Suprapubic skin (tissue), 4 donors: Measurements from ENCODE around the gene ZSCAN10. TPM values are rescaled to one million over a fixed set of nuclear protein-coding genes. Genes with fewer than 3 reads are reported as not detected.

ENCODE experiments used
- DNase-seq, 2 donors: peaks; one replicate each; pipeline ENCODE4 v3.0.0-alpha.2; 2019; ENCODE audit warnings: low spot score in 2 of 2
- H3K27ac ChIP-seq: fragments of 200-600 bp; sonication (generic); one replicate; pipeline ENCODE4 v1.5.1; 2019
- H3K27me3 ChIP-seq: fragments of 200-600 bp; sonication (generic); one replicate; pipeline ENCODE4 v1.5.1; 2019
- H3K36me3 ChIP-seq: fragments of 200-600 bp; sonication (generic); one replicate; pipeline ENCODE4 v1.5.1; 2019
- H3K4me1 ChIP-seq: fragments of 200-600 bp; sonication (generic); one replicate; pipeline ENCODE4 v1.5.1; 2019
- H3K4me3 ChIP-seq: fragments of 200-600 bp; sonication (generic); one replicate; pipeline ENCODE4 v1.5.1; 2019; ENCODE audit warnings: mild to moderate bottlenecking
- H3K9me3 ChIP-seq: fragments of 200-600 bp; sonication (generic); one replicate; pipeline ENCODE4 v1.5.1; 2019
- EP300 ChIP-seq: sonication (generic); formaldehyde crosslinking; IDR thresholded peaks from one replicate; pipeline ENCODE4 v1.6.1; 2017; ENCODE audit warnings: antibody characterized with exemption
- POLR2A ChIP-seq, 2 donors: fragments of 450-650 bp; IDR thresholded peaks; one replicate each; pipeline ENCODE4 v1.6.1; 2017; ENCODE audit warnings: antibody characterized with exemption in 2 of 2, mild to moderate bottlenecking in 2 of 2, moderate library complexity in 2 of 2
- POLR2AphosphoS5 ChIP-seq, 3 donors: sonication (generic); formaldehyde crosslinking; IDR thresholded peaks; one replicate each; pipeline ENCODE4 v1.6.1; 2017; ENCODE audit warnings: antibody characterized with exemption in 3 of 3
- WGBS: methylation state at CpG from one replicate; pipeline ENCODE4 v1.1.5; 2018; 5-methylcytosine and 5-hydroxymethylcytosine counted together
- total RNA-seq, 4 donors: library from RNA; depleted of rRNA; stranded (reverse); fragments of >200 nt; gene quantifications; one replicate each; pipeline ENCODE4 v1.1.0, GENCODE V29; 2016
- TF ChIP-seq, protein P1 (sequence below), 2 donors: fragments of 200-600 bp in 1 of 2; fragments of 450-650 bp in 1 of 2; sonication (generic) in 1 of 2; IDR thresholded peaks; one replicate each; pipeline ENCODE4 v1.5.1; 2016 to 2019; ENCODE audit warnings: antibody characterized with exemption in 2 of 2, mild to moderate bottlenecking in 1 of 2, moderate library complexity in 1 of 2

The ZSCAN10 gene
- total RNA-seq, 4 donors from 2014 or later, result not detected

DNA sequence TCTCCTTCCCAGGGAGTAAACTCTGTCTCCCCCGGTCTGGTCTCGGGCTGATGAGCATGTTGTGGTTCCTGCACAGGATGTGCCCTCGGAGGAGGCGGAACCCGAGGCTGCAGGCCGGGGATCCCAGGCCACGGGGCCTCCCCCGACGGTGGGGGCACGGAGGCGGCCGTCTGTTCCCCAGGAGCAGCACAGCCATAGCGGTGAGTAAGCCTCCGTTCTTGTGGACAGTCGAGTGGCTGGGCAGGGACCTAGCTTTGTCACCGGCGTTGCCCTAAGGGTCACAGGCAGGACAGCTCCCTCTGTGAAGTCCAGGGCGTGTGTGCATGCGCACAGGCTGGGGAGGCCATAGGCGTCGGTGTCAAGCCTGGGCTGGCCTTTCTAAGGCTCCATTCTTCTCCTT lies 39.2 kb upstream of the ZSCAN10 start:
- H3K36me3 ChIP-seq, result peaks cover 49% of the 10 kb centered on the region

DNA sequence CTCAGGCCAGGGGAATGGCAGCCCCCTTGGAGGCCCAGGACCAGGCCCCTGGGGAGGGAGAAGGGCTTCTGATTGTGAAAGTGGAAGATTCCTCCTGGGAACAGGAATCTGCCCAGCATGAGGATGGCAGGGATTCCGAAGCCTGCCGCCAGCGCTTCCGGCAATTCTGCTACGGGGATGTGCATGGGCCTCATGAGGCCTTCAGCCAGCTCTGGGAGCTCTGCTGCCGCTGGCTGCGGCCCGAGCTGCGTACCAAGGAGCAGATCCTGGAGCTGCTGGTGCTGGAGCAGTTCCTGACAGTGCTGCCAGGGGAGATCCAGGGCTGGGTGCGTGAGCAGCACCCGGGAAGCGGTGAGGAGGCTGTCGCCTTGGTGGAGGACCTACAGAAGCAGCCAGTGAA lies 38.2 kb upstream of the ZSCAN10 start:
- TF ChIP-seq POLR2AphosphoS5 (IDR thresholded peaks at IDR 0.05), result no peak
- TF ChIP-seq, protein P1, sequence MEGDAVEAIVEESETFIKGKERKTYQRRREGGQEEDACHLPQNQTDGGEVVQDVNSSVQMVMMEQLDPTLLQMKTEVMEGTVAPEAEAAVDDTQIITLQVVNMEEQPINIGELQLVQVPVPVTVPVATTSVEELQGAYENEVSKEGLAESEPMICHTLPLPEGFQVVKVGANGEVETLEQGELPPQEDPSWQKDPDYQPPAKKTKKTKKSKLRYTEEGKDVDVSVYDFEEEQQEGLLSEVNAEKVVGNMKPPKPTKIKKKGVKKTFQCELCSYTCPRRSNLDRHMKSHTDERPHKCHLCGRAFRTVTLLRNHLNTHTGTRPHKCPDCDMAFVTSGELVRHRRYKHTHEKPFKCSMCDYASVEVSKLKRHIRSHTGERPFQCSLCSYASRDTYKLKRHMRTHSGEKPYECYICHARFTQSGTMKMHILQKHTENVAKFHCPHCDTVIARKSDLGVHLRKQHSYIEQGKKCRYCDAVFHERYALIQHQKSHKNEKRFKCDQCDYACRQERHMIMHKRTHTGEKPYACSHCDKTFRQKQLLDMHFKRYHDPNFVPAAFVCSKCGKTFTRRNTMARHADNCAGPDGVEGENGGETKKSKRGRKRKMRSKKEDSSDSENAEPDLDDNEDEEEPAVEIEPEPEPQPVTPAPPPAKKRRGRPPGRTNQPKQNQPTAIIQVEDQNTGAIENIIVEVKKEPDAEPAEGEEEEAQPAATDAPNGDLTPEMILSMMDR (IDR thresholded peaks at IDR 0.05), result no peak
- TF ChIP-seq EP300, result no peak
- TF ChIP-seq POLR2A (IDR thresholded peaks at IDR 0.05), result no peak
- DNase-seq, result no peak
- WGBS, result 92% methylated on average over 13 of the region's 13 CpGs
- no peaks in the 10 kb centered on the region for H3K27me3 ChIP-seq
- no peak overlapping the region for H3K4me3 ChIP-seq
- H3K27ac ChIP-seq, result no peak overlapping the region
- H3K4me1 ChIP-seq, result peaks cover 34% of the 10 kb centered on the region
- H3K36me3 ChIP-seq, result peaks cover 42% of the 10 kb centered on the region
- H3K9me3 ChIP-seq, result no peaks in the 10 kb centered on the region

More for the DNA sequence above, 39.2 kb upstream of the ZSCAN10 start:
- no peaks in the 10 kb centered on the region for H3K9me3 ChIP-seq
- DNase-seq, result no peak
- TF ChIP-seq POLR2A (IDR thresholded peaks at IDR 0.05) (no peak), EP300 (no peak), POLR2AphosphoS5 (IDR thresholded peaks at IDR 0.05) (no peak)
- TF ChIP-seq, protein P1 (IDR thresholded peaks at IDR 0.05), result no peak
- H3K27ac ChIP-seq, result no peak overlapping the region
- no peaks in the 10 kb centered on the region for H3K27me3 ChIP-seq
- peaks cover 27% of the 10 kb centered on the region for H3K4me1 ChIP-seq
- WGBS, result 91% methylated on average over 11 of the region's 21 CpGs
- H3K4me3 ChIP-seq, result no peak overlapping the region

DNA sequence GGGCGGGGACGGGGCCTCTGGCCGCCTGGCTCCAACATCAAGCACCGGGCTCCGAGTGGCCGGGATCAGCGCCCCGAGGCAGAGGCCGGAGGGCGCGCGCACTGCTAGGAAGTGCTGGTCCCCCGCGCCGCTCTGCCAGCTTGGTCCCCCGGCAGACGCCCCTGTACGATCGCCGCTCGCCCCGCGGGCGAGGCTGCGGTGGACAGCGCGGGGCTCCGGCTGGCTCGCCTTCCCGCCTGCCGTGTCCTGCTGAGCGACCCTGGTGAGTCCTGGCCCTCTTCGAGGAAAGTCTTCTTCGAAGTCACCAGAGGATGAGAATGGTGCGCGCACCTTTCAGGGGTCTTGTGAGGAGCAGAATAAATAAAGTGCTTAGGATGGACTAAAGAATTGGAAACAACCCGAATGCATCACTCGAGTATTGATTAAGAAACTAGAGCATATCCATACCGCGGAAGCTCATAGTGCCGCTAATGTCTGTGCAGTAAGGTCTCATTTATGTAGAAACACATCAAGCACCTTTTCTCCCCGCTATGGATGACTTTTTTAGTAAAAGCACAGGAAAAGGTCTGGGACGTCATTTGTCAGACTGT lies 36.1 kb upstream of the ZSCAN10 start:
- no peaks in the 10 kb centered on the region for H3K9me3 ChIP-seq
- WGBS, result under 1% methylated on average over 14 of the region's 43 CpGs
- no peak for DNase-seq
- H3K4me3 ChIP-seq, result peak overlapping the region; percentile 98
- no peak for TF ChIP-seq POLR2A (IDR thresholded peaks at IDR 0.05)
- no peak for TF ChIP-seq POLR2AphosphoS5 (IDR thresholded peaks at IDR 0.05)
- TF ChIP-seq, protein P1 (IDR thresholded peaks at IDR 0.05), result no peak
- no peak for TF ChIP-seq EP300
- peaks cover 36% of the 10 kb centered on the region for H3K4me1 ChIP-seq
- H3K36me3 ChIP-seq, result peaks cover 27% of the 10 kb centered on the region
- no peaks in the 10 kb centered on the region for H3K27me3 ChIP-seq
- H3K27ac ChIP-seq, result peak overlapping the region; percentile 95

DNA sequence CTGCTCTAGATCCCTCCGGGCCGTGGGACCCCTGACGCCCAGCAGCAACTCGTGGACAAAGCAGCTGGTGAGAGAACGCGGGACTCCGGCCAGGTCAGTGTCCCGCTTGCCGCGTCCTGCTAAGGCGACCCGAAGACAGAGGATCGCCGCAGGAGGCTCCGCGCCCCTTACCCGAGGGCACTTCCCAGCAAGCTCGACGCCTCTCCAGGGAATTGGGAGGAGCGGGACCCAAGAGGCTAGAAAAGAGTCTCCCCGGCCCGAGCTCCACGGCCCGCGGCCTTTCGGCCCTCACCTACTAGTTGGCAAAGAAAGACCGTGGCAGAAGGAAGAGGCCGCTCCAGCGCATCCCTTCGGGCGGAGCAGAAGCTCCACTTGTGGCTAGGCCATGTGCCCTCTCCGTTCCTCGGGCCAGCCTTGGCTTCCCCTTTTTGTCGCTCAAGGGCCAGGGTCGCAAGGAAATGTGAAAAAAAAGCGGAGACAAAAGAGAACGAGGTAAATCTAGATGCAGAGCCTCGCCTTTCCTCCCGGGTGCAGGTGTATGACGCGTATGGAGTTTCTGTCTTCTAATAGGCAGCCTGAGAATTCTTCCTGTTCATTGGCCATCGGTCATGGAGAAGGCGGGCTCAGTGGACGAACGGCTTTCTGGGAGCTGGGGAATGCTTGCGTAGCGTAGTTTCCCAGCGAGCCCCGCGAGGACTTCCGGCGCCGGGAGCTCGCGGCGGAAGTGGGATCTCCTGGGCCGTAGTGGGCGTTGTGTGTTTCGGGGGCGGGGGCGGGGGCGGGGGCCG lies 35.4 kb upstream of the ZSCAN10 start, which contains the start of gene ZNF213:
Gene ZNF213, plus strand, starts transcription at position 692 of the 788 bp plus-strand sequence. CDS start 2,252 bp downstream, outside the sequence.
- Histone ChIP-seq H3K27me3 (no peaks in the 10 kb centered on the region), H3K4me1 (peaks cover 43% of the 10 kb centered on the region), H3K27ac (peak within 1 kb of the TSS; percentile 95), H3K9me3 (no peaks in the 10 kb centered on the region), H3K4me3 (peak within 1 kb of the TSS; percentile 98), H3K36me3 (peaks cover 22% of the 10 kb centered on the region)
- peak; percentile 97 to 98 for DNase-seq
- TF ChIP-seq, protein P1 (IDR thresholded peaks at IDR 0.05), result no peak
- peak; percentile 48 to 79 for TF ChIP-seq POLR2A (IDR thresholded peaks at IDR 0.05)
- TF ChIP-seq POLR2AphosphoS5 (IDR thresholded peaks at IDR 0.05), result peak; percentile 65 to 90 (median 71)
- TF ChIP-seq EP300, result no peak
- under 1% methylated on average over 43 of the region's 63 CpGs for WGBS

DNA sequence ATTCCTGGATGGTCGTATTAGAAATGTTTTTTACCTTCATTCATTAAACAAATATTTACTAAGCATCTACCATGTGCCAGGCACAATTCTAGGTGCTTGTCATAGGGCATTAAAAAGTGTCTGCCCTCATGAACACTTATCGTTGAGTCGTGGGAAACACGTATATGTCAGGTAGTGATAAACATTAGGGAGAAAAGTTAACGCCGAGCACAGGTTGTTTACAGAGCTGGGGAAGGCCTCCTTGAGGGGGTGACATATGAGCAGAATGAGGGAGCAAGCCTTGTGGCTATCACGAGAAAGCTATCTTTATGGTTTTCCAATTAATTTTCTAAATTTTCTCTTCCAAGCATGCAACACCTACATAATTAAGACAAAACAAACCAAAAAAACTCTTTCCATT lies 34.8 kb upstream of the ZSCAN10 start:
- no peak for DNase-seq
- Histone ChIP-seq H3K4me3 (peak overlapping the region; percentile 98), H3K27me3 (no peaks in the 10 kb centered on the region), H3K4me1 (peaks cover 50% of the 10 kb centered on the region), H3K36me3 (peaks cover 16% of the 10 kb centered on the region), H3K27ac (peak overlapping the region; percentile 95), H3K9me3 (no peaks in the 10 kb centered on the region)
- no peak for TF ChIP-seq EP300
- 6% methylated on average over 7 of the region's 7 CpGs for WGBS
